Lung (tissue), 12 donors: ENCODE results near the gene ERC2. TPM values are rescaled to one million over a fixed set of nuclear protein-coding genes. Genes with fewer than 3 reads are reported as not detected.

Source experiments
- ATAC-seq: fragments of 200-7000 bp; cut with Tn5 transposase; one replicate; pipeline ENCODE4 v1.9.1; 2020; ENCODE audit warnings: moderate number of reproducible peaks; ENCODE audit not compliant: insufficient read depth, low FRiP score
- DNase-seq, 3 donors: peaks; one replicate each; pipeline ENCODE4 v3.0.0-alpha.2; 2013 to 2017
- H3K27ac ChIP-seq, 2 donors: one replicate each; pipeline ENCODE4 v1.5.1; 2013; ENCODE audit warnings: mild to moderate bottlenecking in 2 of 2, moderate library complexity in 2 of 2, control low read depth in 1 of 2, inconsistent platforms in 1 of 2, low read depth in 1 of 2, low read length in 1 of 2
- H3K27me3 ChIP-seq, 3 donors: one replicate each; pipeline ENCODE4 v1.5.1; 2013; ENCODE audit warnings: low read length in 2 of 3; ENCODE audit not compliant: control insufficient read depth in 3 of 3, insufficient read depth in 3 of 3
- H3K36me3 ChIP-seq, 4 donors: one replicate each; pipeline ENCODE4 v1.5.1; 2013; ENCODE audit warnings: low read length in 4 of 4, mild to moderate bottlenecking in 1 of 4, moderate library complexity in 1 of 4; ENCODE audit not compliant: control insufficient read depth in 4 of 4, insufficient read depth in 4 of 4
- H3K4me1 ChIP-seq, 5 donors: one replicate each; pipeline ENCODE4 v1.5.1; 2013; ENCODE audit warnings: low read length in 5 of 5, mild to moderate bottlenecking in 2 of 5, moderate library complexity in 1 of 5; ENCODE audit not compliant: control insufficient read depth in 5 of 5, insufficient read depth in 5 of 5
- H3K4me3 ChIP-seq: one replicate; pipeline ENCODE4 v1.5.1; 2013; ENCODE audit warnings: mild to moderate bottlenecking, control low read depth, moderate library complexity
- H3K9ac ChIP-seq, 2 donors: one replicate each; pipeline ENCODE4 v1.5.1; 2013; ENCODE audit warnings: low read length in 2 of 2, control low read depth in 1 of 2; ENCODE audit not compliant: insufficient read depth in 1 of 2
- H3K9me3 ChIP-seq, 4 donors: one replicate each; pipeline ENCODE4 v1.5.1; 2013; ENCODE audit warnings: low read length in 3 of 4, mild to moderate bottlenecking in 1 of 4, moderate library complexity in 1 of 4; ENCODE audit not compliant: control insufficient read depth in 4 of 4, insufficient read depth in 3 of 4
- CTCF ChIP-seq: IDR thresholded peaks from 2 replicates; pipeline ENCODE4 v1.5.1; 2012; ENCODE audit warnings: mild to moderate bottlenecking; ENCODE audit errors: control extremely low read depth, extremely low read depth
- WGBS, 2 donors: extraction: QIAGEN DNeasy Blood & Tissue Kit; methylation state at CpG; one replicate each; pipeline ENCODE4 v1.1.7; 2013; 5-methylcytosine and 5-hydroxymethylcytosine counted together
- polyA plus RNA-seq, 2 donors: library from polyadenylated mRNA; stranded (reverse); fragments of 200-250 nt; gene quantifications; one replicate each; pipeline ENCODE4 v1.2.1, GENCODE V29; 2013
- total RNA-seq, 2 donors: library from RNA; depleted of rRNA in 1 of 2; stranded (reverse); fragments of >200 nt in 1 of 2; gene quantifications; one replicate each; pipeline ENCODE4 v1.2.1, GENCODE V29; 2014 to 2021
- donor health status: control.
- donor health status: control.
- donor health status: Bipolar disorder and iron deficiency.
- donor health status: healthy.
- donor health status: DM: yes; HTN: yes; CAD: no.

The ERC2 gene
- total and polyA plus RNA-seq, 4 donors = 0.20 to 3.5 (median 0.97) TPM

- no peak for TF ChIP-seq CTCF
- H3K27me3 ChIP-seq = peaks cover 0 to 21% (median 2%) of the 10 kb centered on the region in 3 donors
- no peak overlapping the region for H3K4me3 ChIP-seq
- H3K27ac ChIP-seq = no peak overlapping the region
- 42 to 61% methylated on average over 6 of the region's 6 CpGs for WGBS, 2 donors
- no peaks in the 10 kb centered on the region for H3K9me3 ChIP-seq
- H3K4me1 ChIP-seq = no peaks in the 10 kb centered on the region
- ATAC-seq (no peak), DNase-seq (no peak)
- H3K9ac ChIP-seq = no peak overlapping the region
- no peaks in the 10 kb centered on the region for H3K36me3 ChIP-seq
Measured at GRCh38 chr3:56005196-56005805, 463.0 kb downstream of the ERC2 start.

GRCh38 chr3:56003129-56003528, 465.1 kb downstream of the ERC2 start:
- 66 to 82% methylated on average over 3 of the region's 3 CpGs for WGBS, 2 donors
- no peak overlapping the region for H3K9ac ChIP-seq
- no peak for TF ChIP-seq CTCF
- H3K4me3 ChIP-seq = no peak overlapping the region
- DNase-seq (no peak), ATAC-seq (no peak)
- no peak overlapping the region for H3K27ac ChIP-seq
- peaks cover 0 to 15% (median 2%) of the 10 kb centered on the region in 3 donors for H3K27me3 ChIP-seq
- H3K9me3 ChIP-seq = no peaks in the 10 kb centered on the region
- peaks cover 0 to 5% (median 0%) of the 10 kb centered on the region in 5 donors for H3K4me1 ChIP-seq
- no peaks in the 10 kb centered on the region for H3K36me3 ChIP-seq

- Histone ChIP-seq H3K4me3 (no peak overlapping the region), H3K9ac (no peak overlapping the region)
- DNase-seq = no peak
Measured at GRCh38 chr3:56001991-56002390, 466.3 kb downstream of the ERC2 start.

More at GRCh38 chr3:56001991-56002390, 466.3 kb downstream of the ERC2 start:
- Histone ChIP-seq H3K27me3 (peaks cover 0 to 9% (median 2%) of the 10 kb centered on the region in 3 donors), H3K9me3 (no peaks in the 10 kb centered on the region), H3K27ac (no peak overlapping the region), H3K36me3 (no peaks in the 10 kb centered on the region), H3K4me1 (peaks cover 0 to 5% (median 0%) of the 10 kb centered on the region in 5 donors)
- ATAC-seq = no peak
- no peak for TF ChIP-seq CTCF
